SJCRH30 (cell line): ENCODE measurements around the gene LAMB4. TPM values are rescaled to one million over a fixed set of nuclear protein-coding genes. Genes with fewer than 3 reads are reported as not detected.
A peak's percentile ranks its signal among the peaks of the same experiment; 100 is the strongest.

Experiments used
- DNase-seq, 2 experiments: peaks; one replicate each; pipeline ENCODE4 v3.0.0-alpha.2; 2015 to 2020
- H3K27ac ChIP-seq: fragments of 250-450 bp; sonication (Bioruptor Pico); 2 replicates; pipeline ENCODE4 v1.5.1; 2020; ENCODE audit warnings: mild to moderate bottlenecking, moderate library complexity
- H3K27me3 ChIP-seq: fragments of 250-450 bp; sonication (Bioruptor Pico); 2 replicates; pipeline ENCODE4 v1.5.1; 2020; ENCODE audit warnings: mild to moderate bottlenecking, moderate library complexity
- H3K36me3 ChIP-seq: fragments of 250-450 bp; sonication (Bioruptor Pico); 2 replicates; pipeline ENCODE4 v1.5.1; 2020; ENCODE audit warnings: mild to moderate bottlenecking, moderate library complexity
- H3K4me1 ChIP-seq: fragments of 250-450 bp; sonication (Bioruptor Pico); 2 replicates; pipeline ENCODE4 v1.5.1; 2020; ENCODE audit warnings: mild to moderate bottlenecking, moderate library complexity
- H3K4me3 ChIP-seq: fragments of 250-450 bp; sonication (Bioruptor Pico); 2 replicates; pipeline ENCODE4 v1.5.1; 2020; ENCODE audit warnings: mild to moderate bottlenecking, moderate library complexity
- H3K9me3 ChIP-seq: fragments of 250-450 bp; sonication (Bioruptor Pico); replicated peaks from 2 replicates; pipeline ENCODE4 v1.5.1; 2020; ENCODE audit warnings: mild to moderate bottlenecking, moderate library complexity
- total RNA-seq: library from RNA; depleted of rRNA; stranded (reverse); fragments of >200 nt; shearing (Covaris generic); gene quantifications from 2 replicates; pipeline ENCODE4 v1.2.3, GENCODE V29; 2014

LAMB4 gene
- total RNA-seq, 1 experiment from 2014 or later, result not detected

GRCh38 chr7:108132551-108133265 is 2.5 kb upstream of the LAMB4 start:
- no peaks in the 10 kb centered on the region for H3K36me3 ChIP-seq
- peaks cover 6% of the 10 kb centered on the region for H3K4me1 ChIP-seq
- H3K27ac ChIP-seq, result no peak overlapping the region
- H3K27me3 ChIP-seq, result no peaks in the 10 kb centered on the region
- H3K9me3 ChIP-seq, result 0 out of 2 replicates have a peak, but pooled peaks cover 6% of the 10 kb centered on the region
- no peak overlapping the region for H3K4me3 ChIP-seq
- DNase-seq, result peak; percentile 8 to 39

- Histone ChIP-seq H3K4me1 (peaks cover under 1% of the 10 kb centered on the region), H3K36me3 (no peaks in the 10 kb centered on the region), H3K27me3 (no peaks in the 10 kb centered on the region), H3K4me3 (no peak overlapping the region), H3K27ac (no peak overlapping the region), H3K9me3 (0 out of 2 replicates have a peak, but pooled peaks cover 3% of the 10 kb centered on the region)
- DNase-seq, result no peak
Observed at GRCh38 chr7:108129018-108129965, 869 bp downstream of the LAMB4 start.

GRCh38 chr7:108128514-108128913 is 1.6 kb downstream of the LAMB4 start:
- Histone ChIP-seq H3K27ac (no peak overlapping the region), H3K4me1 (no peaks in the 10 kb centered on the region; the same call in 1 of the 2 replicates), H3K27me3 (no peaks in the 10 kb centered on the region), H3K36me3 (no peaks in the 10 kb centered on the region), H3K4me3 (no peak overlapping the region), H3K9me3 (peaks cover 3% of the 10 kb centered on the region; the same call in 1 of the 2 replicates)
- no peak for DNase-seq

- Histone ChIP-seq H3K4me1 (no peaks in the 10 kb centered on the region), H3K27me3 (no peaks in the 10 kb centered on the region), H3K36me3 (no peaks in the 10 kb centered on the region), H3K9me3 (peaks cover 3% of the 10 kb centered on the region; the same call in 1 of the 2 replicates), H3K4me3 (no peak overlapping the region), H3K27ac (no peak overlapping the region)
- DNase-seq, result no peak
Observed at GRCh38 chr7:108127461-108127860, 2.7 kb downstream of the LAMB4 start.

- no peak overlapping the region for H3K4me3 ChIP-seq
- no peak for DNase-seq
- no peak overlapping the region for H3K27ac ChIP-seq
- H3K27me3 ChIP-seq, result no peaks in the 10 kb centered on the region
- peaks cover 3% of the 10 kb centered on the region; the same call in 1 of the 2 replicates for H3K9me3 ChIP-seq
- H3K36me3 ChIP-seq, result no peaks in the 10 kb centered on the region
- H3K4me1 ChIP-seq, result no peaks in the 10 kb centered on the region
Observed at GRCh38 chr7:108124820-108125219, 5.3 kb downstream of the LAMB4 start.

GRCh38 chr7:108122181-108122580 is 8.0 kb downstream of the LAMB4 start:
- H3K27me3 ChIP-seq, result no peaks in the 10 kb centered on the region

GRCh38 chr7:108120933-108121332 is 9.2 kb downstream of the LAMB4 start:
- no peak overlapping the region for H3K4me3 ChIP-seq
- no peaks in the 10 kb centered on the region for H3K36me3 ChIP-seq
- H3K4me1 ChIP-seq, result no peaks in the 10 kb centered on the region
- no peak overlapping the region for H3K27ac ChIP-seq
- DNase-seq, result no peak
- no peaks in the 10 kb centered on the region for H3K27me3 ChIP-seq
- no peaks in the 10 kb centered on the region; the same call in 1 of the 2 replicates for H3K9me3 ChIP-seq

More at GRCh38 chr7:108122181-108122580, 8.0 kb downstream of the LAMB4 start:
- Histone ChIP-seq H3K4me1 (no peaks in the 10 kb centered on the region), H3K36me3 (no peaks in the 10 kb centered on the region), H3K9me3 (no peaks in the 10 kb centered on the region; the same call in 1 of the 2 replicates), H3K4me3 (no peak overlapping the region), H3K27ac (no peak overlapping the region)
- no peak for DNase-seq

- no peaks in the 10 kb centered on the region for H3K36me3 ChIP-seq
- H3K27me3 ChIP-seq, result no peaks in the 10 kb centered on the region
- no peak for DNase-seq
- no peak overlapping the region for H3K4me3 ChIP-seq
- no peak overlapping the region for H3K27ac ChIP-seq
- H3K4me1 ChIP-seq, result no peaks in the 10 kb centered on the region
- H3K9me3 ChIP-seq, result no peaks in the 10 kb centered on the region; the same call in 1 of the 2 replicates
Observed at GRCh38 chr7:108120196-108120595, 10.0 kb downstream of the LAMB4 start.

- Histone ChIP-seq H3K27ac (no peak overlapping the region), H3K4me3 (no peak overlapping the region), H3K36me3 (no peaks in the 10 kb centered on the region), H3K9me3 (no peaks in the 10 kb centered on the region), H3K4me1 (no peaks in the 10 kb centered on the region), H3K27me3 (no peaks in the 10 kb centered on the region)
- no peak for DNase-seq
Observed at GRCh38 chr7:108118959-108119358, 11.2 kb downstream of the LAMB4 start.

GRCh38 chr7:108114117-108114841 is 15.9 kb downstream of the LAMB4 start:
- Histone ChIP-seq H3K9me3 (no peaks in the 10 kb centered on the region), H3K4me3 (no peak overlapping the region), H3K27ac (no peak overlapping the region), H3K36me3 (no peaks in the 10 kb centered on the region), H3K27me3 (no peaks in the 10 kb centered on the region), H3K4me1 (no peaks in the 10 kb centered on the region)
- peak; percentile 28 to 49 for DNase-seq

GRCh38 chr7:108112683-108113082 is 17.5 kb downstream of the LAMB4 start:
- no peaks in the 10 kb centered on the region for H3K27me3 ChIP-seq
- H3K36me3 ChIP-seq, result no peaks in the 10 kb centered on the region
- DNase-seq, result no peak
- no peak overlapping the region for H3K27ac ChIP-seq
- no peaks in the 10 kb centered on the region for H3K9me3 ChIP-seq
- H3K4me1 ChIP-seq, result no peaks in the 10 kb centered on the region
- H3K4me3 ChIP-seq, result no peak overlapping the region

GRCh38 chr7:108109221-108109908 is 20.8 kb downstream of the LAMB4 start:
- Histone ChIP-seq H3K4me1 (no peaks in the 10 kb centered on the region), H3K36me3 (no peaks in the 10 kb centered on the region), H3K27me3 (no peaks in the 10 kb centered on the region), H3K4me3 (no peak overlapping the region), H3K9me3 (no peaks in the 10 kb centered on the region), H3K27ac (no peak overlapping the region)
- peak in 1 of 2 experiments; percentile 46 for DNase-seq

GRCh38 chr7:108108131-108108530 is 22.0 kb downstream of the LAMB4 start:
- DNase-seq, result no peak
- H3K27ac ChIP-seq, result no peak overlapping the region
- H3K4me1 ChIP-seq, result no peaks in the 10 kb centered on the region
- no peaks in the 10 kb centered on the region for H3K9me3 ChIP-seq
- H3K36me3 ChIP-seq, result no peaks in the 10 kb centered on the region
- H3K27me3 ChIP-seq, result no peaks in the 10 kb centered on the region
- H3K4me3 ChIP-seq, result no peak overlapping the region

- no peak for DNase-seq
- no peaks in the 10 kb centered on the region for H3K27me3 ChIP-seq
- H3K4me1 ChIP-seq, result no peaks in the 10 kb centered on the region
- H3K36me3 ChIP-seq, result no peaks in the 10 kb centered on the region
- H3K4me3 ChIP-seq, result no peak overlapping the region
- no peaks in the 10 kb centered on the region for H3K9me3 ChIP-seq
- no peak overlapping the region for H3K27ac ChIP-seq
Observed at GRCh38 chr7:108104324-108104723, 25.8 kb downstream of the LAMB4 start.
